B cell (primary cell): ENCODE measurements around the gene PEX11B. TPM values are rescaled to one million over a fixed set of nuclear protein-coding genes. Genes with fewer than 3 reads are reported as not detected.

Experiments
- ATAC-seq: fragments of 200-7000 bp; cut with Tn5 transposase; one replicate; pipeline ENCODE4 v1.10.0; 2021; ENCODE audit warnings: low read depth, mild to moderate bottlenecking, moderate number of reproducible peaks, moderate library complexity
- CTCF ChIA-PET: fragments of 350-600 bp; sonication (Branson Sonifier 250); formaldehyde crosslinking; loops from one replicate; lab custom pipeline; 2021; ENCODE audit warnings: antibody characterized with exemption, inconsistent platforms; lab: Charles Lee
- POLR2A ChIA-PET: fragments of 350-600 bp; sonication (Branson Sonifier 250); formaldehyde crosslinking; loops from one replicate; lab custom pipeline; 2021; ENCODE audit warnings: antibody characterized with exemption; lab: Charles Lee
- DNase-seq: peaks from one replicate; pipeline ENCODE4 v3.0.0; 2013
- H2AFZ ChIP-seq: 2 replicates; pipeline ENCODE4 v1.6.1; 2012; ENCODE audit warnings: mild to moderate bottlenecking, low read depth, low read length; ENCODE audit not compliant: insufficient read depth, poor library complexity, severe bottlenecking
- H3K27ac ChIP-seq, 2 donors: 1 replicate in 1 of 2; 2 replicates in 1 of 2; pipeline ENCODE4 v1.5.1; 2012 to 2013; ENCODE audit warnings: low read length in 2 of 2, mild to moderate bottlenecking in 2 of 2, moderate library complexity in 1 of 2
- H3K27me3 ChIP-seq, 4 experiments: fragments of 200-600 bp in 1 of 4; sonication (generic) in 1 of 4; replicated peaks in 1 of 4; 1 replicate in 2 of 4; 2 replicates in 2 of 4; pipeline versions ENCODE4 v1.6.1 to v1.7.0; 2013 to 2016; ENCODE audit warnings: low read length in 3 of 4, mild to moderate bottlenecking in 2 of 4, mixed read lengths in 1 of 4, moderate library complexity in 1 of 4; ENCODE audit not compliant: insufficient read depth in 4 of 4, control insufficient read depth in 3 of 4; ENCODE audit errors: control extremely low read depth in 1 of 4
- H3K36me3 ChIP-seq, 2 experiments: replicated peaks in 1 of 2; 1 replicate in 1 of 2; 2 replicates in 1 of 2; pipeline versions ENCODE4 v1.6.1 to v1.7.1; 2013; ENCODE audit warnings: low read length in 1 of 2; ENCODE audit not compliant: insufficient read depth in 2 of 2, control insufficient read depth in 1 of 2; ENCODE audit errors: control extremely low read depth in 1 of 2, extremely low read depth in 1 of 2
- H3K4me1 ChIP-seq, 2 donors: fragments of 200-600 bp in 1 of 2; sonication (generic) in 1 of 2; 1 replicate in 1 of 2; 2 replicates in 1 of 2; pipeline versions ENCODE4 v1.5.1 to v1.6.1; 2013 to 2017; ENCODE audit warnings: low read length in 2 of 2; ENCODE audit not compliant: control insufficient read depth in 2 of 2, insufficient read depth in 2 of 2
- H3K4me2 ChIP-seq: replicated peaks from 2 replicates; pipeline ENCODE3; 2012; ENCODE audit warnings: mild to moderate bottlenecking, low read depth, low read length; ENCODE audit not compliant: poor library complexity, severe bottlenecking
- H3K4me3 ChIP-seq, 5 experiments: fragments of 200-600 bp in 1 of 5; sonication (generic) in 1 of 5; 1 replicate in 3 of 5; 2 replicates in 2 of 5; pipeline versions ENCODE4 v1.5.1 to v1.7.0; 2011 to 2016; ENCODE audit warnings: low read length in 4 of 5, mild to moderate bottlenecking in 4 of 5, low read depth in 2 of 5, control low read depth in 1 of 5, moderate library complexity in 1 of 5; ENCODE audit not compliant: insufficient read depth in 1 of 5; ENCODE audit errors: control extremely low read depth in 1 of 5, extremely low read depth in 1 of 5
- H3K79me2 ChIP-seq: fragments of 200-600 bp; sonication (generic); one replicate; pipeline ENCODE4 v1.6.0; 2016; ENCODE audit warnings: low read length; ENCODE audit not compliant: control insufficient read depth, insufficient read depth
- H3K9ac ChIP-seq: fragments of 200-600 bp; sonication (generic); 2 replicates; pipeline ENCODE4 v1.6.1; 2017; ENCODE audit warnings: mild to moderate bottlenecking, low read length, moderate library complexity
- H3K9me3 ChIP-seq, 3 donors: one replicate each; pipeline versions ENCODE4 v1.6.1 to v1.7.1; 2013; ENCODE audit warnings: low read length in 2 of 3; ENCODE audit not compliant: control insufficient read depth in 2 of 3, insufficient read depth in 1 of 3; ENCODE audit errors: control extremely low read depth in 1 of 3
- H4K20me1 ChIP-seq: 2 replicates; pipeline ENCODE4 v1.6.0; 2012; ENCODE audit warnings: mild to moderate bottlenecking, low read length; ENCODE audit not compliant: insufficient read depth, control insufficient read depth, poor library complexity, severe bottlenecking
- H3K27ac Mint-ChIP-seq: one replicate; pipeline ENCODE4 v1.8.0; 2021; ENCODE audit warnings: mixed read lengths
- H3K27me3 Mint-ChIP-seq: one replicate; pipeline ENCODE4 v1.8.0; 2021; ENCODE audit warnings: mixed read lengths
- H3K4me1 Mint-ChIP-seq: one replicate; pipeline ENCODE4 v1.8.0; 2021; ENCODE audit warnings: mixed read lengths
- H3K4me3 Mint-ChIP-seq: one replicate; pipeline ENCODE4 v1.8.0; 2021; ENCODE audit warnings: mixed read lengths
- H3K9me3 Mint-ChIP-seq: one replicate; pipeline ENCODE4 v1.8.0; 2022; ENCODE audit warnings: mixed read lengths; ENCODE audit not compliant: insufficient read depth
- CTCF ChIP-seq: fragments of 200-600 bp; IDR thresholded peaks from one replicate; pipeline ENCODE4 v1.8.0; 2022; ENCODE audit warnings: antibody characterized with exemption, mild to moderate bottlenecking
- EZH2 ChIP-seq: IDR thresholded peaks from 2 replicates; pipeline ENCODE4 v1.6.1; 2012; ENCODE audit warnings: borderline replicate concordance, low read depth, mild to moderate bottlenecking, moderate library complexity, low read length; ENCODE audit not compliant: insufficient read depth, poor library complexity, severe bottlenecking
- WGBS: methylation state at CpG from one replicate; pipeline ENCODE4 v1.1.5; 2013; ENCODE audit warnings: missing lambda C conversion rate; ENCODE audit not compliant: insufficient coverage; 5-methylcytosine and 5-hydroxymethylcytosine counted together
- intact Hi-C: fragments of 100-400 bp; cut with micrococcal nuclease; formaldehyde crosslinking; loops from one replicate; pipeline ENCODE4 v1.10.0; 2022
- polyA plus RNA-seq: library from polyadenylated mRNA; depleted of rRNA; stranded (reverse); fragments of >200 nt; gene quantifications from 2 replicates; pipeline ENCODE4 v1.2.3, GENCODE V29; 2012
- total RNA-seq, 2 donors: library from RNA; stranded (reverse); fragments of 120-200 nt in 1 of 2; gene quantifications; 1 replicate in 1 of 2; 2 replicates in 1 of 2; pipeline versions ENCODE4 v1.2.3 to v1.2.4, GENCODE V29; 2013 to 2022

PEX11B gene
- total and polyA plus RNA-seq, 2 donors (not counting 1 experiment from before 2014, with no cell fraction given) = 16.5 to 48.1 TPM

- H3K27me3 ChIP-seq = peaks cover 0 to 22% (median 0%) of the 10 kb centered on the region in 4 experiments
- WGBS = 32% methylated on average over 47 of the region's 47 CpGs
- intact Hi-C loops = no loop called here
- no peaks in the 10 kb centered on the region for H3K9me3 Mint-ChIP-seq
- peak overlapping the region; percentile 85 for H3K4me3 Mint-ChIP-seq
- no peaks in the 10 kb centered on the region for H3K79me2 ChIP-seq
- H3K4me1 Mint-ChIP-seq = peaks cover 13% of the 10 kb centered on the region
- H3K4me2 ChIP-seq = peak overlapping the region; percentile 93
- POLR2A ChIA-PET = interaction anchor here (0.6 to 1.6 kb wide), 3 partner anchors 13 to 85 kb away, joined by 3 to 4 read pairs (median 4); partner anchors contain the start of gene PIAS3
- no peaks in the 10 kb centered on the region for H4K20me1 ChIP-seq
- DNase-seq = peak; percentile 67
- TF ChIP-seq CTCF = no peak
- TF ChIP-seq EZH2 = no peak
- peak overlapping the region; percentile 95 for H2AFZ ChIP-seq
- H3K4me3 ChIP-seq = peak overlapping the region in 4 of 5 experiments; percentile 22 to 70 (median 51)
- peak; percentile 60 for ATAC-seq
- peaks cover 44% of the 10 kb centered on the region for H3K27me3 Mint-ChIP-seq
- H3K9ac ChIP-seq = peak overlapping the region; percentile 72
- peak overlapping the region in 1 of 2 donors; percentile 32 for H3K27ac ChIP-seq
- H3K27ac Mint-ChIP-seq = peak overlapping the region; percentile 41
- no peaks in the 10 kb centered on the region for H3K9me3 ChIP-seq
- peaks cover 10 to 11% of the 10 kb centered on the region in 2 donors for H3K4me1 ChIP-seq
- no peaks in the 10 kb centered on the region for H3K36me3 ChIP-seq
- CTCF ChIA-PET = interaction anchor here (1.0 to 2.7 kb wide), 7 partner anchors 13 to 140 kb away, joined by 3 to 12 read pairs (median 5); partner anchors contain the start of genes ITGA10, NUDT17 and PIAS3
Measured at GRCh38 chr1:145871994-145872924, 46.3 kb downstream of the PEX11B start.

GRCh38 chr1:145868232-145868631 lies 50.3 kb downstream of the PEX11B start:
- H3K9ac ChIP-seq = no peak overlapping the region
- H3K4me2 ChIP-seq = no peak overlapping the region
- no peak overlapping the region for H3K4me3 Mint-ChIP-seq
- POLR2A ChIA-PET = no interaction called here
- DNase-seq = no peak
- H3K79me2 ChIP-seq = no peaks in the 10 kb centered on the region
- H3K27ac ChIP-seq = no peak overlapping the region
- intact Hi-C loops = no loop called here
- 94% methylated on average over 2 of the region's 4 CpGs for WGBS
- no peak for ATAC-seq
- H3K4me1 Mint-ChIP-seq = peaks cover 13% of the 10 kb centered on the region
- TF ChIP-seq EZH2 (no peak), CTCF (no peak)
- H3K4me1 ChIP-seq = peaks cover 10 to 11% of the 10 kb centered on the region in 2 donors
- peaks cover 41% of the 10 kb centered on the region for H3K27me3 Mint-ChIP-seq
- H3K27me3 ChIP-seq = peaks cover 0 to 13% (median under 1%) of the 10 kb centered on the region in 4 experiments
- H3K27ac Mint-ChIP-seq = no peak overlapping the region
- no peaks in the 10 kb centered on the region for H3K9me3 Mint-ChIP-seq
- no peaks in the 10 kb centered on the region for H3K9me3 ChIP-seq
- H3K36me3 ChIP-seq = no peaks in the 10 kb centered on the region
- no peaks in the 10 kb centered on the region for H4K20me1 ChIP-seq
- CTCF ChIA-PET = interaction anchor here (1.5 kb wide), 1 partner anchor 23 kb away, joined by 5 read pairs; the partner anchor contains the start of gene NUDT17
- H2AFZ ChIP-seq = no peak overlapping the region
- H3K4me3 ChIP-seq = no peak overlapping the region
